ENCODE measurements around the gene AJAP1.

DNA sequence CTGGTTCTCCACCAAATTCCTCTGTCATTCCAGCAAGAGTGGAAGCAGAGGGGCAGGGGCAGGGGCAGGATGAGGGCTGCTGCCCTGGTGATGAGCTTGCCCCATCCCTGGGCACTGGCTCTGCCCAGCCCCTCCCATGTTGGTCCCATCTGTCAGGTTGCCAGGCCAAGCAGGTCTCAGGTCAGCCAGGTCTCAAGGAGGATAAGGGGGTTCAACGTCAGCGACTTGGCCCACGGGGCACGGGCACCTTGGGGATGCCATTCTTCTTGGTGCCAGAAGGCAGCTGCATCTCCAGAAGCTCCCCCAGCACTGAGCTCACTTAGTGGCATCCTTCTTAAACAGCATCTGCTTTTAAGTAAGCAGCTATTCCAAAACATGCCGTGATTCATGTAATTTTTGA lies 133.1 kb downstream of the AJAP1 start:
- TF ChIP-seq POLR2A (IDR thresholded peaks at IDR 0.05; ENCODE audit: extremely low read depth, insufficient read length) (no peak), CTCF (IDR thresholded peaks at IDR 0.05; ENCODE audit: low read depth, low read length) (no peak), MYC (IDR thresholded peaks at IDR 0.05; ENCODE audit: low read depth, low read length) (no peak), MAX (IDR thresholded peaks at IDR 0.05; ENCODE audit: low read depth, low read length) (no peak)
